Measurements from ENCODE around the gene SLC27A2.

Gene SLC27A2

GRCh38 chr15:50275908-50276307, 93.9 kb downstream of the SLC27A2 start:
- no peak for DNase-seq (ENCODE audit: low spot score)

- no peak for DNase-seq (ENCODE audit: low spot score)
These were observed 95.4 kb downstream of the SLC27A2 start for GRCh38 chr15:50277370-50277769.

GRCh38 chr15:50278496-50278895, 96.5 kb downstream of the SLC27A2 start:
- DNase-seq (ENCODE audit: low spot score): no peak

- no peak for DNase-seq (ENCODE audit: low spot score)
These were observed 98.3 kb downstream of the SLC27A2 start for GRCh38 chr15:50280271-50280670.

GRCh38 chr15:50281427-50281826, 99.4 kb downstream of the SLC27A2 start:
- no peak for DNase-seq (ENCODE audit: low spot score)
